ENCODE data around the gene LMOD2. TPM values are rescaled to one million over a fixed set of nuclear protein-coding genes. Genes with fewer than 3 reads are reported as not detected.
A peak's percentile ranks its signal among the peaks of the same experiment; 100 is the strongest.

LMOD2 gene
- total RNA-seq, 2 donors from 2014 or later = not detected

- Histone ChIP-seq H3K4me3 (no peak overlapping the region), H3K9me3 (no peaks in the 10 kb centered on the region), H3K4me1 (ENCODE audit: control insufficient read depth in 1 of 2, low read depth in 2 of 2) (peaks cover 0 to 4% of the 10 kb centered on the region in 2 donors), H3K36me3 (peaks cover 2% of the 10 kb centered on the region), H3K27me3 (replicated peaks; ENCODE audit: insufficient read depth) (no peaks in the 10 kb centered on the region), H3K27ac (no peak overlapping the region)
- no peak for ATAC-seq (ENCODE audit: insufficient number of reproducible peaks, low FRiP score, low read depth)
- DNase-seq (ENCODE audit: low spot score) = no peak
- TF ChIP-seq CTCF (IDR thresholded peaks at IDR 0.05) = peak; percentile 32
These were observed 27.0 kb downstream of the LMOD2 start for GRCh38 chr7:123682690-123683089.

- peaks cover 15% of the 10 kb centered on the region for H3K36me3 ChIP-seq
- DNase-seq (ENCODE audit: low spot score) = no peak
- TF ChIP-seq CTCF (IDR thresholded peaks at IDR 0.05) = no peak
These were observed 31.5 kb downstream of the LMOD2 start for GRCh38 chr7:123687161-123687560.

GRCh38 chr7:123687727-123688126 is 32.1 kb downstream of the LMOD2 start:
- H3K27me3 ChIP-seq (replicated peaks; ENCODE audit: insufficient read depth) = no peaks in the 10 kb centered on the region
- peaks cover 0 to 4% of the 10 kb centered on the region in 2 donors for H3K4me1 ChIP-seq (ENCODE audit: control insufficient read depth in 1 of 2, low read depth in 2 of 2)
- H3K9me3 ChIP-seq = no peaks in the 10 kb centered on the region
- no peak for DNase-seq (ENCODE audit: low spot score)
- H3K4me3 ChIP-seq = no peak overlapping the region
- no peak for TF ChIP-seq CTCF (IDR thresholded peaks at IDR 0.05)
- no peak for ATAC-seq (ENCODE audit: insufficient number of reproducible peaks, low FRiP score, low read depth)
- H3K36me3 ChIP-seq = peaks cover 21% of the 10 kb centered on the region
- no peak overlapping the region for H3K27ac ChIP-seq

More at GRCh38 chr7:123687161-123687560, 31.5 kb downstream of the LMOD2 start:
- ATAC-seq (ENCODE audit: insufficient number of reproducible peaks, low FRiP score, low read depth) = no peak
- H3K27ac ChIP-seq = no peak overlapping the region
- H3K27me3 ChIP-seq (replicated peaks; ENCODE audit: insufficient read depth) = no peaks in the 10 kb centered on the region
- no peak overlapping the region for H3K4me3 ChIP-seq
- H3K9me3 ChIP-seq = no peaks in the 10 kb centered on the region
- peaks cover 0 to 4% of the 10 kb centered on the region in 2 donors for H3K4me1 ChIP-seq (ENCODE audit: control insufficient read depth in 1 of 2, low read depth in 2 of 2)

GRCh38 chr7:123689250-123689649 is 33.6 kb downstream of the LMOD2 start:
- TF ChIP-seq CTCF (IDR thresholded peaks at IDR 0.05) = no peak
- ATAC-seq (ENCODE audit: insufficient number of reproducible peaks, low FRiP score, low read depth) = no peak
- H3K4me3 ChIP-seq = no peak overlapping the region
- H3K27ac ChIP-seq = no peak overlapping the region
- no peaks in the 10 kb centered on the region for H3K27me3 ChIP-seq (replicated peaks; ENCODE audit: insufficient read depth)
- no peak for DNase-seq (ENCODE audit: low spot score)
- peaks cover 21% of the 10 kb centered on the region for H3K36me3 ChIP-seq
- H3K4me1 ChIP-seq (ENCODE audit: control insufficient read depth in 1 of 2, low read depth in 2 of 2) = no peaks in the 10 kb centered on the region
- no peaks in the 10 kb centered on the region for H3K9me3 ChIP-seq

- no peak overlapping the region for H3K27ac ChIP-seq
- H3K9me3 ChIP-seq = no peaks in the 10 kb centered on the region
- peaks cover 2% of the 10 kb centered on the region in 2 donors for H3K4me1 ChIP-seq (ENCODE audit: control insufficient read depth in 1 of 2, low read depth in 2 of 2)
- H3K4me3 ChIP-seq = no peak overlapping the region
- H3K27me3 ChIP-seq (replicated peaks; ENCODE audit: insufficient read depth) = no peaks in the 10 kb centered on the region
- ATAC-seq (ENCODE audit: insufficient number of reproducible peaks, low FRiP score, low read depth) (no peak), DNase-seq (ENCODE audit: low spot score) (no peak)
- H3K36me3 ChIP-seq = peaks cover 19% of the 10 kb centered on the region
- no peak for TF ChIP-seq CTCF (IDR thresholded peaks at IDR 0.05)
These were observed 34.9 kb downstream of the LMOD2 start for GRCh38 chr7:123690550-123690949.
